ENCODE data around the gene B3GAT1. TPM values are rescaled to one million over a fixed set of nuclear protein-coding genes. Genes with fewer than 3 reads are reported as not detected.
A peak's percentile ranks its signal among the peaks of the same experiment; 100 is the strongest.

Gene B3GAT1
- total and polyA plus RNA-seq, 12 donors = 0.04 to 0.60 (median 0.08) TPM; not detected in 6

DNA sequence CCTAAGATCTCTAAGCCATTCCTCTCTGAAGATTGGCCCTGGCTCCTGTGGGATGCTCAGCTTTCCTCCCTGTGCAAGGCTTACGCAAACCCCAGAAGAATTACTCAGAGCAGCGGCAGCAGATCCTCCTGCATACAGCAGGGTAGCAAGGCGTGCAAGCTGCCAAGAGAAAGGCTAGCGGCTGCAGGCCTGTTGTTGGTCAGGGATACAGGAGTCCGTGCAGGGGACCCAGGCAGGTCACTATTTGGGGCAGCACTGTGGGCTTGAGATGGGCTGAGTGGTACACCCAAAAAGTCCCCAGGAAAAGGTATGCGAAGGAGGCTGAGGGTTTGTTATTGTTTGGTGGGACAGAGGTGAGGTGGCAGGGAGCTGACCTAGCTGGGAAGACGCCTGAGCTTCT, 78.7 kb downstream of the B3GAT1 start:
- Histone ChIP-seq H3K9me3 (no peaks in the 10 kb centered on the region), H3K36me3 (no peaks in the 10 kb centered on the region), H3K27ac (no peak overlapping the region), H3K4me3 (no peak overlapping the region), H3K27me3 (peaks cover 0 to 47% (median 35%) of the 10 kb centered on the region in 7 donors), H3K4me1 (peaks cover 5 to 21% (median 14%) of the 10 kb centered on the region in 9 donors)
- intact Hi-C loops (cut with DNase I) = no loop called here
- ATAC-seq (no peak), DNase-seq (no peak)
- 74 to 77% methylated on average over 7 of the region's 7 CpGs for WGBS, 2 donors
- TF ChIP-seq CTCF (IDR thresholded peaks at IDR 0.05) = no peak

DNA sequence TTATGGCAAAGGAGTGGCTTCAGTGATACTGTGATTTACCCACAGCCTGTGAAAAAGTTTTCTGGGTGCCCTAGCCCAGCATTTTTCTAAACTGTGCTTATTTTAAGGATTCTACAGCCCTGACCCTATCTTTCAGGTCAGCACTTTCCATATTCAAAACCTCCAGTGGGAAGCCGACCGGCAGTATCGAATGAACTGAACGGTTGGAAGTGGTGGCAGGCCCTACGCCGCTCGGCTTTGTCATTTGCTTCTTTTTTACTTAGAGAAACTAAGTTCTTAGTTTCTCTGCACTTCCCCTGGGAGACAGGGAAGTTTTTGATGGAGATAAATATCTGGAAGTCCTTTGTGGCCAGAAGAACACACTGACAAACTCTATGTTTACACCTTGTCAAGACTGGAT, 79.3 kb downstream of the B3GAT1 start:
- DNase-seq (no peak), ATAC-seq (no peak)
- no peak for TF ChIP-seq CTCF (IDR thresholded peaks at IDR 0.05)
- 35 to 42% methylated on average over 7 of the region's 7 CpGs for WGBS, 2 donors
- H3K4me3 ChIP-seq = peak overlapping the region in 1 of 10 donors; percentile 50
- intact Hi-C loops (cut with DNase I) = no loop called here
- peaks cover 0 to 46% (median 35%) of the 10 kb centered on the region in 7 donors for H3K27me3 ChIP-seq
- H3K27ac ChIP-seq = no peak overlapping the region
- peaks cover 5 to 21% (median 14%) of the 10 kb centered on the region in 9 donors for H3K4me1 ChIP-seq
- H3K9me3 ChIP-seq = no peaks in the 10 kb centered on the region
- H3K36me3 ChIP-seq = no peaks in the 10 kb centered on the region

DNA sequence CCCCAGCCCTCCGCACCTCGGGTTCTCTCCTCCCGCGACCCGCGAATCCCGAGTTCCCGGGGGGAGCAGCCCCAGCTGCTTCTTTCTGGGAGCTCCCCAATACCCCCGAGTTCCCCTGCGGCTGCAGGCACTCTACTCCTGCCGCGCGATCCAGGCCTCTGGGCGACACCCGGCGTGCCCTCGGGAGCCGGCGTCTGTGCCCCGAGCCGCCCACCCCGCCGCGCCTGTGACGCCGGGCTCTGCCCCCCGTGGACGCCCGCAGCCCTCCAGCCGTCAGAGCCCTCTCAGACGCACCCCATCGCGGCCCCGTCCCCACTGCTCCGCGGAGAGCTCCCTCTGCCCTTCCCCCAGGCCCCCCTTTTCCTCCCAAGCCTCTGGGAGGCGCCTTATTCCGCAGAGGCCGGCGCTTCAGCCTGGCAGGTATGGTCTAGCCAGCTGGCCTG, 79.8 kb downstream of the B3GAT1 start:
- H3K27me3 ChIP-seq = peaks cover 0 to 45% (median 35%) of the 10 kb centered on the region in 7 donors
- intact Hi-C loops (cut with DNase I) = no loop called here
- 1 to 2% methylated on average over 40 of the region's 40 CpGs for WGBS, 2 donors

DNA sequence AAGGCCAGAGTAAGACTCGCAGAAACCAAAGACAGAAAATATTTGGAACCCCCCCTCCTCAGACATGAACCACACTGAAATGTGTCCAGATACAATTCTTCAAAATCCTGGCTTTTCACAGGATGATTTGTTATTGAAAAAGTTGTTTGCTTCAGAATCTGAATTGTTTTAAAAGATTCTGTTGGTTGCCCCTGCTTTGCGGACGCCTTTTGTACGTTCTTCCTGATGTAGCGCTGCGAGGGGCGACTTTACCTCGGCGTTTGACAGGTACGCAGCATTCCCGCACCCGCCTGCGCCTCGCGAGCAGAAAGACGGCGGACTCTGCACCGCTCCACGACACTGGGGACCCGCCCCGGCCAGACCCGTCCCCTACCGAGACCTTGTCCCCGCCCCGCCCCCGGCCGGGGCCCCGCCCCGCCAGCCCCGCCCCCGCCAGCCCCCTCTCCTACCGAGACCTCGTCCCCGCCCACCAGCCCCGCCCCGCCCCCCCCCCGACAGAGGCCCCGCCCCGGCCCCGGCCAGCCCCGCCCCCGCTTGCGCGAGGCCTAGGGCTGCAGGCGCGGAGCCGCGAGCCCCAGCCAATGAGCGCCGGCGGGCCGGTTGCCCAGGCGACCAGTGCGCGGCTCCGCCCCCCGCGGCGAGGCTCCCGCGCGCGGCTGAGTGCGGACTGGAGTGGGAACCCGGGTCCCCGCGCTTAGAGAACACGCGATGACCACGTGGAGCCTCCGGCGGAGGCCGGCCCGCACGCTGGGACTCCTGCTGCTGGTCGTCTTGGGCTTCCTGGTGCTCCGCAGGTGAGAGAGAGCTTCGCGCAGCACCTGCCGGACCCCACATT, 80.5 kb downstream of the B3GAT1 start, which contains the start of gene GLB1L2:
TSS of gene GLB1L2 (plus strand) at position 635 of the 835 bp plus-strand sequence. CDS start at position 709, 74 bp downstream.
- no peak within 1 kb of the TSS for H3K27ac ChIP-seq

More for the DNA sequence above, 79.8 kb downstream of the B3GAT1 start:
- Histone ChIP-seq H3K4me1 (peaks cover 5 to 21% (median 14%) of the 10 kb centered on the region in 9 donors), H3K36me3 (no peaks in the 10 kb centered on the region), H3K4me3 (peak overlapping the region; percentile 18 to 61 (median 50)), H3K9me3 (no peaks in the 10 kb centered on the region), H3K27ac (no peak overlapping the region)
- peak in 6 of 8 donors; percentile 13 to 61 (median 18) for ATAC-seq
- no peak for TF ChIP-seq CTCF (IDR thresholded peaks at IDR 0.05)
- DNase-seq = no peak

More for the DNA sequence above, 80.5 kb downstream of the B3GAT1 start, which contains the start of gene GLB1L2:
- no peak for TF ChIP-seq CTCF (IDR thresholded peaks at IDR 0.05)
- peak; percentile 83 to 95 (median 88) for ATAC-seq
- H3K9me3 ChIP-seq = no peaks in the 10 kb centered on the region
- H3K4me3 ChIP-seq = peak within 1 kb of the TSS; percentile 18 to 61 (median 50)
- peak; percentile 38 to 78 for DNase-seq
- WGBS, 2 donors = 1 to 3% methylated on average over 63 to 80 of the region's 80 CpGs
- H3K36me3 ChIP-seq = no peaks in the 10 kb centered on the region
- H3K4me1 ChIP-seq = peaks cover 5 to 21% (median 14%) of the 10 kb centered on the region in 9 donors
- intact Hi-C loops (cut with DNase I) = no loop called here
- H3K27me3 ChIP-seq = peaks cover 0 to 45% (median 38%) of the 10 kb centered on the region in 7 donors

Measured in heart right ventricle (tissue), 16 donors.